ENCODE measurements around the gene AIFM3. TPM values are rescaled to one million over a fixed set of nuclear protein-coding genes. Genes with fewer than 3 reads are reported as not detected.
"Not testable (repeated sequence)": the region's sequence is repeated elsewhere in the genome, so short reads cannot be mapped to it uniquely, and the experiment has no call there.

AIFM3 gene
- total RNA-seq, 4 donors from 2014 or later, result 112 to 150 (median 126) TPM

- TF ChIP-seq POLR2AphosphoS5 (IDR thresholded peaks at IDR 0.05) (no peak), POLR2A (IDR thresholded peaks at IDR 0.05) (no peak), CTCF (IDR thresholded peaks at IDR 0.05) (no peak), EP300 (IDR thresholded peaks at IDR 0.05; ENCODE audit: low read depth) (no peak)
- H3K27ac ChIP-seq, result peak overlapping the region in 2 of 4 donors; percentile 18 to 54
- in situ Hi-C loops (cut with MboI; ENCODE audit: low pct_ligation_motif_present in 1 of 4, low pct_unique_long_range_greater_than_20kb in 1 of 4, low sequenced_read_pairs in 3 of 4) (loop anchor here in 1 of 4 donors (25.0 kb wide), 1 partner anchor 94 kb away; no protein-coding TSS in a partner anchor), intact Hi-C loops (cut with DNase I; ENCODE audit: low total_unique reads) (no loop called here)
- peaks cover 10 to 46% (median 43%) of the 10 kb centered on the region in 4 donors for H3K4me1 ChIP-seq
- H3K4me3 ChIP-seq, result no peak overlapping the region
- H3K9me3 ChIP-seq, result no peaks in the 10 kb centered on the region
- H3K27me3 ChIP-seq, result peaks cover 14% of the 10 kb centered on the region
- 60 to 89% methylated on average over 1 to 7 of the region's 7 CpGs for WGBS, 2 donors (ENCODE audit: low coverage in 1 of 2)
- no peaks in the 10 kb centered on the region for H3K36me3 ChIP-seq
- no peak for DNase-seq
These were observed 1.4 kb downstream of the AIFM3 start for GRCh38 chr22:20968281-20968977.

GRCh38 chr22:20970939-20971657 lies 4.0 kb downstream of the AIFM3 start:
- in situ Hi-C loops (cut with MboI; ENCODE audit: low pct_ligation_motif_present in 1 of 4, low pct_unique_long_range_greater_than_20kb in 1 of 4, low sequenced_read_pairs in 3 of 4) (loop anchor here in 1 of 4 donors (25.0 kb wide), 1 partner anchor 91 kb away; no protein-coding TSS in a partner anchor), intact Hi-C loops (cut with DNase I; ENCODE audit: low total_unique reads) (no loop called here)
- no peak for TF ChIP-seq EP300 (IDR thresholded peaks at IDR 0.05; ENCODE audit: low read depth)
- TF ChIP-seq POLR2AphosphoS5 (IDR thresholded peaks at IDR 0.05), result no peak
- TF ChIP-seq POLR2A (IDR thresholded peaks at IDR 0.05), result no peak
- TF ChIP-seq CTCF (IDR thresholded peaks at IDR 0.05), result no peak
- no peak for DNase-seq
- Histone ChIP-seq H3K4me1 (peaks cover 6 to 24% (median 20%) of the 10 kb centered on the region in 4 donors), H3K27ac (no peak overlapping the region), H3K4me3 (no peak overlapping the region), H3K27me3 (no peaks in the 10 kb centered on the region), H3K36me3 (no peaks in the 10 kb centered on the region), H3K9me3 (no peaks in the 10 kb centered on the region)
- 67% methylated on average over 4 of the region's 4 CpGs; no CpG with 5 or more reads in 1 of the 2 donors for WGBS, 2 donors (ENCODE audit: low coverage in 1 of 2)

GRCh38 chr22:20972014-20972694 lies 5.1 kb downstream of the AIFM3 start:
- 76 to 89% methylated on average over 3 to 11 of the region's 11 CpGs for WGBS, 2 donors (ENCODE audit: low coverage in 1 of 2)
- H3K27me3 ChIP-seq; H3K36me3 ChIP-seq; H3K27ac ChIP-seq; H3K4me3 ChIP-seq; DNase-seq; H3K9me3 ChIP-seq; intact Hi-C loops (cut with DNase I; ENCODE audit: low total_unique reads): not testable (repeated sequence)
- in situ Hi-C loops (cut with MboI; ENCODE audit: low pct_ligation_motif_present in 1 of 4, low pct_unique_long_range_greater_than_20kb in 1 of 4, low sequenced_read_pairs in 3 of 4), result loop anchor here in 1 of 4 donors (25.0 kb wide), 1 partner anchor 90 kb away; no protein-coding TSS in a partner anchor
- H3K4me1 ChIP-seq, result peaks cover 0 to 14% (median 10%) of the 10 kb centered on the region in 4 donors

GRCh38 chr22:20972933-20973577 lies 6.0 kb downstream of the AIFM3 start:
- no peaks in the 10 kb centered on the region for H3K27me3 ChIP-seq
- no peaks in the 10 kb centered on the region for H3K36me3 ChIP-seq
- 75 to 83% methylated on average over 7 to 20 of the region's 21 CpGs for WGBS, 2 donors (ENCODE audit: low coverage in 1 of 2)
- H3K4me1 ChIP-seq, result peaks cover 0 to 7% (median 3%) of the 10 kb centered on the region in 4 donors
- TF ChIP-seq CTCF (IDR thresholded peaks at IDR 0.05) (no peak), POLR2A (IDR thresholded peaks at IDR 0.05) (no peak), POLR2AphosphoS5 (IDR thresholded peaks at IDR 0.05) (no peak), EP300 (IDR thresholded peaks at IDR 0.05; ENCODE audit: low read depth) (no peak)
- DNase-seq, result no peak
- no peaks in the 10 kb centered on the region for H3K9me3 ChIP-seq
- no peak overlapping the region for H3K4me3 ChIP-seq
- H3K27ac ChIP-seq, result no peak overlapping the region
- intact Hi-C loops (cut with DNase I; ENCODE audit: low total_unique reads) (no loop called here), in situ Hi-C loops (cut with MboI; ENCODE audit: low pct_ligation_motif_present in 1 of 4, low pct_unique_long_range_greater_than_20kb in 1 of 4, low sequenced_read_pairs in 3 of 4) (loop anchor here in 1 of 4 donors (25.0 kb wide), 1 partner anchor 89 kb away; no protein-coding TSS in a partner anchor)

Measured in transverse colon (tissue), 4 donors.